Measurements from ENCODE around the gene LY6G6C. TPM values are rescaled to one million over a fixed set of nuclear protein-coding genes. Genes with fewer than 3 reads are reported as not detected.

Gene LY6G6C
- total and polyA plus RNA-seq, 2 of the 13 experiments (the other 11 are each of a cell fraction or from before 2014, with no cell fraction given) = 0.15 TPM; not detected in 1

DNA sequence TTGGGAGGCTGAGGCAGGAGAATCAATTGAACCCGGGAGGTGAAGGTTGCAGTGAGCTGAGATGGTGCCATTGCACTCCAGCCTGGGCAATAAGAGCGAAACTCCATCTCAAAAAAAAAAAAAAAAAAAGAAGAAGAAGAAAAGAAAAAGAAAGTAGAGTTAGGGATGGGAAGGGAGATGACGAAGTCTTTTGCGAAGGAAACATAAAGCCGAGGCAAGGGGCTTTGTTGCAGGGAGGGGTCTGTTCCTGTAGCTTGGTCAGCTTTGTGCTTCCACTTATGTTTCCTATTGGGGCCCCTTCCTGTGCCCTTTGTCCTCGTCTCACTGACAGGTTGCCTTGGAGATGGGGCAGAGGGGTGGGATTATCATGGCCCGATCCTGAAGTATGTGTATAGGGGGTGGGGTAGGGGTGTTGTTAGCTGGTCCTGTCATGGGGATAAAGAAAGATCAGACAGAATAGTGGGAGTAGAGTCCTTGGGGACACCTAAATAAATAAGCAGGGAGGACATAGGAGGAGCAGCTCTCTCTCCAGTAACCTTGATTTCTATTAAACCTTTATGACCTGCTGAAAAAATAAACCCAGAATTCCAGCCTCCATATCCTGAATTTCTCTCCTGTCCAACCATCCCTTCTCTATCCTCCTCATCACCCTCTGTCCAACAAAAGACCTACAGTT is 15.9 kb upstream of the LY6G6C start (continued):
- TF ChIP-seq, protein P1, sequence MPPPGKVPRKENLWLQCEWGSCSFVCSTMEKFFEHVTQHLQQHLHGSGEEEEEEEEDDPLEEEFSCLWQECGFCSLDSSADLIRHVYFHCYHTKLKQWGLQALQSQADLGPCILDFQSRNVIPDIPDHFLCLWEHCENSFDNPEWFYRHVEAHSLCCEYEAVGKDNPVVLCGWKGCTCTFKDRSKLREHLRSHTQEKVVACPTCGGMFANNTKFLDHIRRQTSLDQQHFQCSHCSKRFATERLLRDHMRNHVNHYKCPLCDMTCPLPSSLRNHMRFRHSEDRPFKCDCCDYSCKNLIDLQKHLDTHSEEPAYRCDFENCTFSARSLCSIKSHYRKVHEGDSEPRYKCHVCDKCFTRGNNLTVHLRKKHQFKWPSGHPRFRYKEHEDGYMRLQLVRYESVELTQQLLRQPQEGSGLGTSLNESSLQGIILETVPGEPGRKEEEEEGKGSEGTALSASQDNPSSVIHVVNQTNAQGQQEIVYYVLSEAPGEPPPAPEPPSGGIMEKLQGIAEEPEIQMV (CRISPR knock-in tag; IDR thresholded peaks at IDR 0.05; ENCODE audit: low read depth) = no peak
- TF ChIP-seq ZBTB20 (CRISPR knock-in tag; IDR thresholded peaks at IDR 0.05; ENCODE audit: borderline replicate concordance, low read depth) = peak; percentile 71; the same call in 1 of the 2 replicates
- TF ChIP-seq, protein P2, sequence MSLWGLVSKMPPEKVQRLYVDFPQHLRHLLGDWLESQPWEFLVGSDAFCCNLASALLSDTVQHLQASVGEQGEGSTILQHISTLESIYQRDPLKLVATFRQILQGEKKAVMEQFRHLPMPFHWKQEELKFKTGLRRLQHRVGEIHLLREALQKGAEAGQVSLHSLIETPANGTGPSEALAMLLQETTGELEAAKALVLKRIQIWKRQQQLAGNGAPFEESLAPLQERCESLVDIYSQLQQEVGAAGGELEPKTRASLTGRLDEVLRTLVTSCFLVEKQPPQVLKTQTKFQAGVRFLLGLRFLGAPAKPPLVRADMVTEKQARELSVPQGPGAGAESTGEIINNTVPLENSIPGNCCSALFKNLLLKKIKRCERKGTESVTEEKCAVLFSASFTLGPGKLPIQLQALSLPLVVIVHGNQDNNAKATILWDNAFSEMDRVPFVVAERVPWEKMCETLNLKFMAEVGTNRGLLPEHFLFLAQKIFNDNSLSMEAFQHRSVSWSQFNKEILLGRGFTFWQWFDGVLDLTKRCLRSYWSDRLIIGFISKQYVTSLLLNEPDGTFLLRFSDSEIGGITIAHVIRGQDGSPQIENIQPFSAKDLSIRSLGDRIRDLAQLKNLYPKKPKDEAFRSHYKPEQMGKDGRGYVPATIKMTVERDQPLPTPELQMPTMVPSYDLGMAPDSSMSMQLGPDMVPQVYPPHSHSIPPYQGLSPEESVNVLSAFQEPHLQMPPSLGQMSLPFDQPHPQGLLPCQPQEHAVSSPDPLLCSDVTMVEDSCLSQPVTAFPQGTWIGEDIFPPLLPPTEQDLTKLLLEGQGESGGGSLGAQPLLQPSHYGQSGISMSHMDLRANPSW (CRISPR knock-in tag; IDR thresholded peaks at IDR 0.05; ENCODE audit: borderline replicate concordance) = no peak
- TF ChIP-seq, protein P3, sequence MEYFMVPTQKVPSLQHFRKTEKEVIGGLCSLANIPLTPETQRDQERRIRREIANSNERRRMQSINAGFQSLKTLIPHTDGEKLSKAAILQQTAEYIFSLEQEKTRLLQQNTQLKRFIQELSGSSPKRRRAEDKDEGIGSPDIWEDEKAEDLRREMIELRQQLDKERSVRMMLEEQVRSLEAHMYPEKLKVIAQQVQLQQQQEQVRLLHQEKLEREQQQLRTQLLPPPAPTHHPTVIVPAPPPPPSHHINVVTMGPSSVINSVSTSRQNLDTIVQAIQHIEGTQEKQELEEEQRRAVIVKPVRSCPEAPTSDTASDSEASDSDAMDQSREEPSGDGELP (IDR thresholded peaks at IDR 0.05; ENCODE audit: borderline replicate concordance, low read depth) = peak; percentile 38; the same call in 1 of the 2 replicates
- TF ChIP-seq ELF1 (CRISPR knock-in tag; IDR thresholded peaks at IDR 0.05) = peak; percentile 50
- TF ChIP-seq ZFP62 (CRISPR knock-in tag; IDR thresholded peaks at IDR 0.05) = no peak
- TF ChIP-seq ZNF501 (CRISPR knock-in tag; IDR thresholded peaks at IDR 0.05) = no peak
- TF ChIP-seq KMT2B (CRISPR knock-in tag; IDR thresholded peaks at IDR 0.05) = no peak
- TF ChIP-seq, protein P4, sequence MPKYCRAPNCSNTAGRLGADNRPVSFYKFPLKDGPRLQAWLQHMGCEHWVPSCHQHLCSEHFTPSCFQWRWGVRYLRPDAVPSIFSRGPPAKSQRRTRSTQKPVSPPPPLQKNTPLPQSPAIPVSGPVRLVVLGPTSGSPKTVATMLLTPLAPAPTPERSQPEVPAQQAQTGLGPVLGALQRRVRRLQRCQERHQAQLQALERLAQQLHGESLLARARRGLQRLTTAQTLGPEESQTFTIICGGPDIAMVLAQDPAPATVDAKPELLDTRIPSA (CRISPR knock-in tag; IDR thresholded peaks at IDR 0.05; ENCODE audit: borderline replicate concordance) = no peak
- peak; percentile 73; the same call in 1 of the 2 replicates for TF ChIP-seq HDAC2 (CRISPR knock-in tag; IDR thresholded peaks at IDR 0.05)
- peak; percentile 13; the same call in 1 of the 2 replicates for TF ChIP-seq ZNF598 (CRISPR knock-in tag; IDR thresholded peaks at IDR 0.05; ENCODE audit: borderline replicate concordance)
- 0 out of 2 replicates have a peak, but pooled peaks have one; percentile 41 for TF ChIP-seq ZNF337 (CRISPR knock-in tag; IDR thresholded peaks at IDR 0.05; ENCODE audit: borderline replicate concordance, low read depth)
- TF ChIP-seq TSC22D2 (CRISPR knock-in tag; IDR thresholded peaks at IDR 0.05; ENCODE audit: borderline replicate concordance) = no peak
- TF ChIP-seq ZNF652 (CRISPR knock-in tag; IDR thresholded peaks at IDR 0.05; ENCODE audit: borderline replicate concordance, low read depth) = no peak
- peak; percentile 71; the same call in 1 of the 2 replicates for TF ChIP-seq JUNB (CRISPR knock-in tag; IDR thresholded peaks at IDR 0.05; ENCODE audit: borderline replicate concordance)
- peak; percentile 79; the same call in 1 of the 2 replicates for TF ChIP-seq POLR2AphosphoS2 (IDR thresholded peaks at IDR 0.05; ENCODE audit: low read depth, low read length)
- peak; percentile 99 for TF ChIP-seq SP5 (CRISPR knock-in tag; IDR thresholded peaks at IDR 0.05; ENCODE audit: borderline replicate concordance, low read depth)
- peak; percentile 80 for TF ChIP-seq FOXA3 (CRISPR knock-in tag; IDR thresholded peaks at IDR 0.05)
- peak; percentile 57; the same call in 1 of the 2 replicates for TF ChIP-seq TBX3 (IDR thresholded peaks at IDR 0.05; ENCODE audit: borderline replicate concordance)
- TF ChIP-seq ZFP37 (CRISPR knock-in tag; IDR thresholded peaks at IDR 0.05; ENCODE audit: borderline replicate concordance) = peak; percentile 66
- no peak for TF ChIP-seq ZNF713 (CRISPR knock-in tag; IDR thresholded peaks at IDR 0.05)
- peak; percentile 25 for TF ChIP-seq DMAP1 (CRISPR knock-in tag; IDR thresholded peaks at IDR 0.05)
- peak; percentile 46; the same call in 1 of the 2 replicates for TF ChIP-seq TAF1 (CRISPR knock-in tag; IDR thresholded peaks at IDR 0.05)
- 0 out of 2 replicates have a peak, but pooled peaks have one; percentile 15 for TF ChIP-seq ZNF263 (CRISPR knock-in tag; IDR thresholded peaks at IDR 0.05)
- TF ChIP-seq NBN (conservative IDR thresholded peaks at IDR 0.05) = 0 out of 2 replicates have a peak, but pooled peaks have one; percentile 14
- TF ChIP-seq ZNF83 (CRISPR knock-in tag; IDR thresholded peaks at IDR 0.05; ENCODE audit: borderline replicate concordance) = 0 out of 2 replicates have a peak, but pooled peaks have one; percentile 10

All from HepG2 (cell line).